ENCODE measurements around the gene QRSL1. TPM values are rescaled to one million over a fixed set of nuclear protein-coding genes. Genes with fewer than 3 reads are reported as not detected.

QRSL1 gene
- total and polyA plus RNA-seq, 4 donors = 5.9 to 9.6 (median 7.0) TPM

GRCh38 chr6:106628658-106629102, 698 bp upstream of the QRSL1 start:
- DNase-seq (ENCODE audit: low spot score) = no peak
- Histone ChIP-seq H3K27me3 (ENCODE audit: control insufficient read depth in 4 of 4, insufficient read depth in 4 of 4, low read length in 3 of 4) (no peaks in the 10 kb centered on the region), H3K36me3 (ENCODE audit: control insufficient read depth in 4 of 4, insufficient read depth in 3 of 4, low read depth in 1 of 4, low read length in 3 of 4) (no peaks in the 10 kb centered on the region), H3K4me1 (ENCODE audit: control insufficient read depth in 4 of 4, insufficient read depth in 4 of 4, low read length in 3 of 4) (peaks cover 4 to 13% (median 11%) of the 10 kb centered on the region in 4 donors), H3K9me3 (ENCODE audit: control insufficient read depth in 4 of 4, low read length in 3 of 4) (no peaks in the 10 kb centered on the region), H3K4me3 (ENCODE audit: low read depth in 1 of 3, low read length in 3 of 3) (peak overlapping the region; percentile 62 to 96 (median 71)), H3K27ac (ENCODE audit: low read depth in 1 of 2, low read length in 2 of 2) (peak overlapping the region; percentile 69 to 78), H3K9ac (ENCODE audit: low read depth in 1 of 2, low read length in 2 of 2) (peak overlapping the region; percentile 40 to 79)
- WGBS = 25% methylated on average over 7 of the region's 7 CpGs
- TF ChIP-seq, protein P1, sequence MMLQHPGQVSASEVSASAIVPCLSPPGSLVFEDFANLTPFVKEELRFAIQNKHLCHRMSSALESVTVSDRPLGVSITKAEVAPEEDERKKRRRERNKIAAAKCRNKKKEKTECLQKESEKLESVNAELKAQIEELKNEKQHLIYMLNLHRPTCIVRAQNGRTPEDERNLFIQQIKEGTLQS (IDR thresholded peaks at IDR 0.05) = no peak
- peak; percentile 66 for TF ChIP-seq FOXA2 (IDR thresholded peaks at IDR 0.05)

- no peak for DNase-seq (ENCODE audit: low spot score)
- TF ChIP-seq REST (IDR thresholded peaks at IDR 0.05) = no peak
- no peak for TF ChIP-seq FOXA1 (IDR thresholded peaks at IDR 0.05)
- TF ChIP-seq YY1 (IDR thresholded peaks at IDR 0.05) = no peak
- no peak for TF ChIP-seq HNF4A (conservative IDR thresholded peaks at IDR 0.05)
- no peak for TF ChIP-seq MAX (IDR thresholded peaks at IDR 0.05)
- WGBS = 1% methylated on average over 14 of the region's 14 CpGs
These were observed 433 bp downstream of the QRSL1 start for GRCh38 chr6:106629859-106630163.

GRCh38 chr6:106630366-106630765, 988 bp downstream of the QRSL1 start:
- 41% methylated on average over 5 of the region's 5 CpGs for WGBS
- Histone ChIP-seq H3K9ac (ENCODE audit: low read depth in 1 of 2, low read length in 2 of 2) (peak overlapping the region; percentile 89 to 91), H3K27ac (ENCODE audit: low read depth in 1 of 2, low read length in 2 of 2) (no peak overlapping the region)
- TF ChIP-seq ZBTB33 (IDR thresholded peaks at IDR 0.05) = no peak
- no peak for TF ChIP-seq TAF1 (conservative IDR thresholded peaks at IDR 0.05)
- TF ChIP-seq FOXA1 (IDR thresholded peaks at IDR 0.05) = no peak
- no peak for TF ChIP-seq FOXA2 (IDR thresholded peaks at IDR 0.05)
- TF ChIP-seq RAD21 (IDR thresholded peaks at IDR 0.05) = no peak
- TF ChIP-seq EGR1 (IDR thresholded peaks at IDR 0.05; ENCODE audit: low read depth in 2 of 2) = no peak
- no peak for TF ChIP-seq SP1 (IDR thresholded peaks at IDR 0.05)
- TF ChIP-seq, protein P2, sequence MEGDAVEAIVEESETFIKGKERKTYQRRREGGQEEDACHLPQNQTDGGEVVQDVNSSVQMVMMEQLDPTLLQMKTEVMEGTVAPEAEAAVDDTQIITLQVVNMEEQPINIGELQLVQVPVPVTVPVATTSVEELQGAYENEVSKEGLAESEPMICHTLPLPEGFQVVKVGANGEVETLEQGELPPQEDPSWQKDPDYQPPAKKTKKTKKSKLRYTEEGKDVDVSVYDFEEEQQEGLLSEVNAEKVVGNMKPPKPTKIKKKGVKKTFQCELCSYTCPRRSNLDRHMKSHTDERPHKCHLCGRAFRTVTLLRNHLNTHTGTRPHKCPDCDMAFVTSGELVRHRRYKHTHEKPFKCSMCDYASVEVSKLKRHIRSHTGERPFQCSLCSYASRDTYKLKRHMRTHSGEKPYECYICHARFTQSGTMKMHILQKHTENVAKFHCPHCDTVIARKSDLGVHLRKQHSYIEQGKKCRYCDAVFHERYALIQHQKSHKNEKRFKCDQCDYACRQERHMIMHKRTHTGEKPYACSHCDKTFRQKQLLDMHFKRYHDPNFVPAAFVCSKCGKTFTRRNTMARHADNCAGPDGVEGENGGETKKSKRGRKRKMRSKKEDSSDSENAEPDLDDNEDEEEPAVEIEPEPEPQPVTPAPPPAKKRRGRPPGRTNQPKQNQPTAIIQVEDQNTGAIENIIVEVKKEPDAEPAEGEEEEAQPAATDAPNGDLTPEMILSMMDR (IDR thresholded peaks at IDR 0.05; ENCODE audit: low read depth, low read length, missing input control) = no peak
- no peak for TF ChIP-seq REST (IDR thresholded peaks at IDR 0.05)
- TF ChIP-seq, protein P1 (IDR thresholded peaks at IDR 0.05) = no peak
- no peak for TF ChIP-seq HNF4A (conservative IDR thresholded peaks at IDR 0.05)
- no peak for TF ChIP-seq HNF4G (IDR thresholded peaks at IDR 0.05)
- no peak for TF ChIP-seq YY1 (IDR thresholded peaks at IDR 0.05)
- TF ChIP-seq MAX (IDR thresholded peaks at IDR 0.05) = no peak
- TF ChIP-seq RXRA (IDR thresholded peaks at IDR 0.05) = no peak

More at GRCh38 chr6:106629859-106630163, 433 bp downstream of the QRSL1 start:
- H3K9me3 ChIP-seq (ENCODE audit: control insufficient read depth in 4 of 4, low read length in 3 of 4) = no peaks in the 10 kb centered on the region
- no peaks in the 10 kb centered on the region for H3K36me3 ChIP-seq (ENCODE audit: control insufficient read depth in 4 of 4, insufficient read depth in 3 of 4, low read depth in 1 of 4, low read length in 3 of 4)
- no peaks in the 10 kb centered on the region for H3K27me3 ChIP-seq (ENCODE audit: control insufficient read depth in 4 of 4, insufficient read depth in 4 of 4, low read length in 3 of 4)
- peak overlapping the region; percentile 69 to 78 for H3K27ac ChIP-seq (ENCODE audit: low read depth in 1 of 2, low read length in 2 of 2)
- H3K4me3 ChIP-seq (ENCODE audit: low read depth in 1 of 3, low read length in 3 of 3) = peak overlapping the region; percentile 62 to 96 (median 71)
- peaks cover 4 to 13% (median 11%) of the 10 kb centered on the region in 4 donors for H3K4me1 ChIP-seq (ENCODE audit: control insufficient read depth in 4 of 4, insufficient read depth in 4 of 4, low read length in 3 of 4)
- H3K9ac ChIP-seq (ENCODE audit: low read depth in 1 of 2, low read length in 2 of 2) = peak overlapping the region; percentile 89 to 91

More at GRCh38 chr6:106630366-106630765, 988 bp downstream of the QRSL1 start:
- H3K27me3 ChIP-seq (ENCODE audit: control insufficient read depth in 4 of 4, insufficient read depth in 4 of 4, low read length in 3 of 4) = no peaks in the 10 kb centered on the region
- no peaks in the 10 kb centered on the region for H3K9me3 ChIP-seq (ENCODE audit: control insufficient read depth in 4 of 4, low read length in 3 of 4)
- no peaks in the 10 kb centered on the region for H3K36me3 ChIP-seq (ENCODE audit: control insufficient read depth in 4 of 4, insufficient read depth in 3 of 4, low read depth in 1 of 4, low read length in 3 of 4)
- H3K4me1 ChIP-seq (ENCODE audit: control insufficient read depth in 4 of 4, insufficient read depth in 4 of 4, low read length in 3 of 4) = peaks cover 4 to 13% (median 11%) of the 10 kb centered on the region in 4 donors
- DNase-seq (ENCODE audit: low spot score) = no peak
- H3K4me3 ChIP-seq (ENCODE audit: low read depth in 1 of 3, low read length in 3 of 3) = peak overlapping the region; percentile 62 to 96 (median 71)

Data from liver (tissue), 9 donors.